GM18870 (cell line): ENCODE data around the gene CREB5.
"Not testable (repeated sequence)": the region's sequence is repeated elsewhere in the genome, so short reads cannot be mapped to it uniquely, and the experiment has no call there.

ENCODE experiments used
- ATAC-seq: cut with Tn5 transposase; IDR thresholded peaks from one replicate; pipeline ENCODE4 v1.9.1; 2021; ENCODE audit warnings: moderate library complexity; ENCODE audit not compliant: unreplicated experiment

The CREB5 gene

GRCh38 chr7:28572321-28573058 is 160.2 kb downstream of the CREB5 start:
- no peak for ATAC-seq

GRCh38 chr7:28573059-28573553 is 160.8 kb downstream of the CREB5 start:
- ATAC-seq = no peak

GRCh38 chr7:28573651-28574301 is 161.5 kb downstream of the CREB5 start:
- no peak for ATAC-seq

GRCh38 chr7:28575241-28575643 is 162.9 kb downstream of the CREB5 start:
- no peak for ATAC-seq

- ATAC-seq = no peak
These were observed 164.3 kb downstream of the CREB5 start for GRCh38 chr7:28576656-28577055.

GRCh38 chr7:28579571-28579970 is 167.3 kb downstream of the CREB5 start:
- no peak for ATAC-seq

GRCh38 chr7:28580665-28581064 is 168.3 kb downstream of the CREB5 start:
- ATAC-seq = no peak

- ATAC-seq = no peak
These were observed 169.0 kb downstream of the CREB5 start for GRCh38 chr7:28581351-28581750.

GRCh38 chr7:28582226-28582625 is 169.9 kb downstream of the CREB5 start:
- ATAC-seq = no peak

- ATAC-seq = no peak
These were observed 171.9 kb downstream of the CREB5 start for GRCh38 chr7:28584235-28584634.

- ATAC-seq = no peak
These were observed 174.4 kb downstream of the CREB5 start for GRCh38 chr7:28586736-28587135.

GRCh38 chr7:28587211-28587610 is 174.9 kb downstream of the CREB5 start:
- ATAC-seq = no peak

- no peak for ATAC-seq
These were observed 176.3 kb downstream of the CREB5 start for GRCh38 chr7:28588602-28589001.

GRCh38 chr7:28591041-28591674 is 178.8 kb downstream of the CREB5 start:
- no peak for ATAC-seq

- no peak for ATAC-seq
These were observed 179.5 kb downstream of the CREB5 start for GRCh38 chr7:28591725-28592349.

- ATAC-seq = no peak
These were observed 180.5 kb downstream of the CREB5 start for GRCh38 chr7:28592861-28593260.

GRCh38 chr7:28595076-28595475 is 182.8 kb downstream of the CREB5 start:
- ATAC-seq = no peak

- ATAC-seq = no peak
These were observed 183.5 kb downstream of the CREB5 start for GRCh38 chr7:28595801-28596200.

GRCh38 chr7:28596245-28596935 is 184.1 kb downstream of the CREB5 start:
- no peak for ATAC-seq

GRCh38 chr7:28597284-28597683 is 185.0 kb downstream of the CREB5 start:
- ATAC-seq = no peak

GRCh38 chr7:28598037-28598436 is 185.7 kb downstream of the CREB5 start:
- ATAC-seq = not testable (repeated sequence)
